Measurements from ENCODE around the gene STARD10.

DNA sequence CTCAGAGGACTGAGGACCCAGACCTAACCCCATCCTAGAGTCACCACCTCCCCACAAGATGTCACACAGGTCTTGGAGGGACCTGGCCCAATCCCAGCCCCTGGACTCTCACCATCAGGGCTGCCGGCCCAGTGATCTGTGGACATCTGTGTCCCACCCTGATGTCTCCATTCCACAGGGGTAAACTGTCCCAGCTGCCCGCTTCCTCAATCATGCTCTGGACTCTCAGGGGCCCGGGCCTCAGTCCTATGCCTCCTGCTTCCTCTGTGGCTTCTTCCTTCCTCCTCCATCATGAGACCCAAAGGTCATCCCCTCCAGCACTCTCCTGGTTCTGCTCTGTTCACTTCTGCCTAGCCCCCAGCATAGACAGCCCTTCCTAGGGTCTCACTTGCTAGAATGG lies 73.8 kb downstream of the STARD10 start:
- TF ChIP-seq NR2F2 (IDR thresholded peaks at IDR 0.05): no peak
- TF ChIP-seq, protein P1, sequence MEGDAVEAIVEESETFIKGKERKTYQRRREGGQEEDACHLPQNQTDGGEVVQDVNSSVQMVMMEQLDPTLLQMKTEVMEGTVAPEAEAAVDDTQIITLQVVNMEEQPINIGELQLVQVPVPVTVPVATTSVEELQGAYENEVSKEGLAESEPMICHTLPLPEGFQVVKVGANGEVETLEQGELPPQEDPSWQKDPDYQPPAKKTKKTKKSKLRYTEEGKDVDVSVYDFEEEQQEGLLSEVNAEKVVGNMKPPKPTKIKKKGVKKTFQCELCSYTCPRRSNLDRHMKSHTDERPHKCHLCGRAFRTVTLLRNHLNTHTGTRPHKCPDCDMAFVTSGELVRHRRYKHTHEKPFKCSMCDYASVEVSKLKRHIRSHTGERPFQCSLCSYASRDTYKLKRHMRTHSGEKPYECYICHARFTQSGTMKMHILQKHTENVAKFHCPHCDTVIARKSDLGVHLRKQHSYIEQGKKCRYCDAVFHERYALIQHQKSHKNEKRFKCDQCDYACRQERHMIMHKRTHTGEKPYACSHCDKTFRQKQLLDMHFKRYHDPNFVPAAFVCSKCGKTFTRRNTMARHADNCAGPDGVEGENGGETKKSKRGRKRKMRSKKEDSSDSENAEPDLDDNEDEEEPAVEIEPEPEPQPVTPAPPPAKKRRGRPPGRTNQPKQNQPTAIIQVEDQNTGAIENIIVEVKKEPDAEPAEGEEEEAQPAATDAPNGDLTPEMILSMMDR (IDR thresholded peaks at IDR 0.05; ENCODE audit: low read depth, low read length, missing input control): no peak
- TF ChIP-seq, protein P2, sequence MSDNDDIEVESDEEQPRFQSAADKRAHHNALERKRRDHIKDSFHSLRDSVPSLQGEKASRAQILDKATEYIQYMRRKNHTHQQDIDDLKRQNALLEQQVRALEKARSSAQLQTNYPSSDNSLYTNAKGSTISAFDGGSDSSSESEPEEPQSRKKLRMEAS (IDR thresholded peaks at IDR 0.05): no peak
- no peak for TF ChIP-seq JUND (IDR thresholded peaks at IDR 0.05)
- TF ChIP-seq RAD21 (IDR thresholded peaks at IDR 0.05): no peak
- TF ChIP-seq, protein P3, sequence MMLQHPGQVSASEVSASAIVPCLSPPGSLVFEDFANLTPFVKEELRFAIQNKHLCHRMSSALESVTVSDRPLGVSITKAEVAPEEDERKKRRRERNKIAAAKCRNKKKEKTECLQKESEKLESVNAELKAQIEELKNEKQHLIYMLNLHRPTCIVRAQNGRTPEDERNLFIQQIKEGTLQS (IDR thresholded peaks at IDR 0.05): no peak
- TF ChIP-seq FOXA1 (IDR thresholded peaks at IDR 0.05): no peak
- TF ChIP-seq TAF1 (conservative IDR thresholded peaks at IDR 0.05): no peak
- TF ChIP-seq, protein P4, sequence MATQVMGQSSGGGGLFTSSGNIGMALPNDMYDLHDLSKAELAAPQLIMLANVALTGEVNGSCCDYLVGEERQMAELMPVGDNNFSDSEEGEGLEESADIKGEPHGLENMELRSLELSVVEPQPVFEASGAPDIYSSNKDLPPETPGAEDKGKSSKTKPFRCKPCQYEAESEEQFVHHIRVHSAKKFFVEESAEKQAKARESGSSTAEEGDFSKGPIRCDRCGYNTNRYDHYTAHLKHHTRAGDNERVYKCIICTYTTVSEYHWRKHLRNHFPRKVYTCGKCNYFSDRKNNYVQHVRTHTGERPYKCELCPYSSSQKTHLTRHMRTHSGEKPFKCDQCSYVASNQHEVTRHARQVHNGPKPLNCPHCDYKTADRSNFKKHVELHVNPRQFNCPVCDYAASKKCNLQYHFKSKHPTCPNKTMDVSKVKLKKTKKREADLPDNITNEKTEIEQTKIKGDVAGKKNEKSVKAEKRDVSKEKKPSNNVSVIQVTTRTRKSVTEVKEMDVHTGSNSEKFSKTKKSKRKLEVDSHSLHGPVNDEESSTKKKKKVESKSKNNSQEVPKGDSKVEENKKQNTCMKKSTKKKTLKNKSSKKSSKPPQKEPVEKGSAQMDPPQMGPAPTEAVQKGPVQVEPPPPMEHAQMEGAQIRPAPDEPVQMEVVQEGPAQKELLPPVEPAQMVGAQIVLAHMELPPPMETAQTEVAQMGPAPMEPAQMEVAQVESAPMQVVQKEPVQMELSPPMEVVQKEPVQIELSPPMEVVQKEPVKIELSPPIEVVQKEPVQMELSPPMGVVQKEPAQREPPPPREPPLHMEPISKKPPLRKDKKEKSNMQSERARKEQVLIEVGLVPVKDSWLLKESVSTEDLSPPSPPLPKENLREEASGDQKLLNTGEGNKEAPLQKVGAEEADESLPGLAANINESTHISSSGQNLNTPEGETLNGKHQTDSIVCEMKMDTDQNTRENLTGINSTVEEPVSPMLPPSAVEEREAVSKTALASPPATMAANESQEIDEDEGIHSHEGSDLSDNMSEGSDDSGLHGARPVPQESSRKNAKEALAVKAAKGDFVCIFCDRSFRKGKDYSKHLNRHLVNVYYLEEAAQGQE (IDR thresholded peaks at IDR 0.05): no peak
- TF ChIP-seq RXRA (IDR thresholded peaks at IDR 0.05): no peak
